GM23248 (cell line): ENCODE data around the gene HIP1. TPM values are rescaled to one million over a fixed set of nuclear protein-coding genes. Genes with fewer than 3 reads are reported as not detected.

Source experiments
- DNase-seq: peaks from one replicate; pipeline ENCODE4 v3.0.0-alpha.2; 2015
- H2AFZ ChIP-seq: fragments of 200-600 bp; sonication (generic); 2 replicates; pipeline ENCODE4 v1.6.1; 2016; ENCODE audit warnings: antibody characterized with exemption
- H3F3A ChIP-seq: fragments of 200-600 bp; sonication (generic); 2 replicates; pipeline ENCODE4 v1.6.1; 2016; ENCODE audit warnings: mild to moderate bottlenecking, antibody characterized with exemption, mixed run types; ENCODE audit not compliant: insufficient read depth
- H3K27ac ChIP-seq: fragments of 200-600 bp; sonication (generic); 2 replicates; pipeline ENCODE4 v1.5.1; 2016; ENCODE audit warnings: mild to moderate bottlenecking
- H3K27me3 ChIP-seq: fragments of 200-600 bp; sonication (generic); replicated peaks from 2 replicates; pipeline ENCODE4 v1.6.1; 2016; ENCODE audit warnings: mild to moderate bottlenecking; ENCODE audit not compliant: insufficient read depth
- H3K36me3 ChIP-seq: fragments of 200-600 bp; sonication (generic); 2 replicates; pipeline ENCODE4 v1.6.1; 2016; ENCODE audit warnings: low read depth, mild to moderate bottlenecking
- H3K4me1 ChIP-seq: fragments of 200-600 bp; sonication (generic); 2 replicates; pipeline ENCODE4 v1.6.1; 2016; ENCODE audit warnings: mild to moderate bottlenecking; ENCODE audit not compliant: insufficient read depth
- H3K4me2 ChIP-seq: fragments of 200-600 bp; sonication (generic); one replicate; pipeline ENCODE4 v1.6.1; 2016; ENCODE audit warnings: mild to moderate bottlenecking; ENCODE audit not compliant: unreplicated experiment
- H3K4me3 ChIP-seq: fragments of 200-600 bp; sonication (generic); 2 replicates; pipeline ENCODE4 v1.5.1; 2016; ENCODE audit warnings: mild to moderate bottlenecking
- H3K79me2 ChIP-seq: fragments of 200-600 bp; sonication (generic); 2 replicates; pipeline ENCODE4 v1.6.1; 2016; ENCODE audit warnings: mild to moderate bottlenecking; ENCODE audit not compliant: insufficient read depth
- H3K9ac ChIP-seq: fragments of 200-600 bp; sonication (generic); 2 replicates; pipeline ENCODE4 v1.6.1; 2016; ENCODE audit warnings: mild to moderate bottlenecking
- H3K9me2 ChIP-seq: fragments of 200-600 bp; sonication (generic); 2 replicates; pipeline ENCODE4 v1.6.1; 2016; ENCODE audit warnings: mixed run types, mild to moderate bottlenecking, moderate library complexity; ENCODE audit not compliant: insufficient read depth
- H3K9me3 ChIP-seq: fragments of 200-600 bp; sonication (generic); one replicate; pipeline ENCODE4 v1.6.1; 2017; ENCODE audit warnings: low read depth
- H4K20me1 ChIP-seq: fragments of 200-600 bp; sonication (generic); 2 replicates; pipeline ENCODE4 v1.6.0; 2016; ENCODE audit not compliant: insufficient read depth
- EZH2 ChIP-seq: fragments of 200-600 bp; sonication (generic); IDR thresholded peaks from 2 replicates; pipeline ENCODE4 v1.6.1; 2018; ENCODE audit warnings: antibody characterized with exemption, mild to moderate bottlenecking; ENCODE audit not compliant: insufficient read depth, poor library complexity, severe bottlenecking
- EZH2phosphoT487 ChIP-seq: fragments of 200-600 bp; sonication (generic); IDR thresholded peaks from 2 replicates; pipeline ENCODE4 v1.6.1; 2018; ENCODE audit warnings: antibody characterized with exemption, moderate library complexity, mild to moderate bottlenecking, low read depth; ENCODE audit not compliant: insufficient read depth
- WGBS, 2 experiments: methylation state at CpG; one replicate each; pipeline ENCODE4 v1.1.6; 2015 to 2017; ENCODE audit warnings: low lambda C conversion rate in 2 of 2, low coverage in 1 of 2; ENCODE audit errors: missing lambda C conversion rate in 2 of 2; 5-methylcytosine and 5-hydroxymethylcytosine counted together
- in situ Hi-C: fragments of 300-500 bp; cut with MboI; formaldehyde crosslinking; loops from 2 replicates; pipeline ENCODE4 v1.15.0; 2020
- polyA plus RNA-seq: library from polyadenylated mRNA; unstranded; fragments of >200 nt; fragmentation: Nextera tagmentation; extraction: Ambion mirVana; gene quantifications from 2 replicates; pipeline ENCODE4 v1.2.1, GENCODE V29; 2016
- total RNA-seq: library from RNA; depleted of rRNA; stranded (reverse); fragments of >200 nt; shearing (Covaris generic); gene quantifications from 2 replicates; pipeline ENCODE4 v1.2.3, GENCODE V29; 2014

Gene HIP1
- total and polyA plus RNA-seq, 2 experiments from 2014 or later: 6.1 to 13.6 TPM

DNA sequence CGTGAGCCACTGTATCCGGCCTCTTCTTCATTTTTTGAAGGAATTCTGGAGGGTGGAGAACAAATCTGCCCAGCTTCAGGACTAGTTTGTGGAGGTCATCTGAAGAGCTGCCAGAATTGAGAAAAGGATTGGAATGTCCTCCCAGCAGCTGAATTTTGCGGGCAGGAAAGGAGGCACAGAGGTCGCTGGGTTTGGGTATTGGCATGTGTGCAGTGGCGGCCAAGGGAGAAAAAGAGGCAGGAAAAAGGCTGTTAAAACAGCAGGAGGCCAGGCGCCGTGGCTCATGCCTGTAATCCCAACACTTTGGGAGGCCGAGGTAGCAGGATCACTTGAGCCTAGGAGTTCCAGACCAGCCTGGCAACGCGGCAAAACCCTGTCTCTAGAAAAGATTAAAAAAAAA is 80.4 kb downstream of the HIP1 start:
- Histone ChIP-seq H3K9ac (no peak overlapping the region), H3F3A (no peaks in the 10 kb centered on the region), H3K27ac (no peak overlapping the region), H3K4me2 (no peak overlapping the region), H3K4me1 (no peaks in the 10 kb centered on the region), H3K27me3 (no peaks in the 10 kb centered on the region), H3K9me2 (no peaks in the 10 kb centered on the region), H4K20me1 (no peaks in the 10 kb centered on the region), H3K36me3 (no peaks in the 10 kb centered on the region), H3K79me2 (no peaks in the 10 kb centered on the region), H2AFZ (no peak overlapping the region), H3K4me3 (no peak overlapping the region), H3K9me3 (no peaks in the 10 kb centered on the region)
- in situ Hi-C loops: no loop called here
- TF ChIP-seq EZH2 (no peak), EZH2phosphoT487 (no peak)
- DNase-seq: no peak
- 88 to 92% methylated on average over 10 of the region's 10 CpGs for WGBS, 2 experiments

DNA sequence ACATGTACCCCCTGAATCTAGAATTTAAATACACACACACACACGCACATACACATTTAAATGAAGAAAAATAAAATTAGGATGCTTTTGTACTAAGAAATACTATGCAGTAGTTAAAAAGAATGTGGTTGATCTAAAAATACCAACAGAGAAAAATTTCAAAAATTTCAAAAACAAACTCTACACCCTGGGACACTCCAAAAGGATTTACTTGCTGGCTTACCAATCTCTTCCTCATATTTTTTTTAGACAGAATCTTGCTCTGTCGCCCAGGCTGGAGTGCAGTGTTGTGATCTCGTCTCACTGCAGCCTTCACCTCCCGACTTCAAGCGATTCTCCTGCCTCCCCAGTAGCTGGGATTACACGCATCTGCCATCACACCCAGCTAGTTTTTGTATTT is 80.9 kb downstream of the HIP1 start:
- H3K4me1 ChIP-seq: no peaks in the 10 kb centered on the region
- H3K9me2 ChIP-seq: no peaks in the 10 kb centered on the region
- no peaks in the 10 kb centered on the region for H3K27me3 ChIP-seq
- H4K20me1 ChIP-seq: no peaks in the 10 kb centered on the region
- H2AFZ ChIP-seq: no peak overlapping the region
- H3F3A ChIP-seq: no peaks in the 10 kb centered on the region
- TF ChIP-seq EZH2: no peak
- TF ChIP-seq EZH2phosphoT487: no peak
- H3K4me2 ChIP-seq: no peak overlapping the region
- H3K4me3 ChIP-seq: no peak overlapping the region
- no peak overlapping the region for H3K9ac ChIP-seq
- 85 to 93% methylated on average over 6 of the region's 6 CpGs for WGBS, 2 experiments
- no peaks in the 10 kb centered on the region for H3K36me3 ChIP-seq
- DNase-seq: no peak
- H3K27ac ChIP-seq: no peak overlapping the region
- H3K79me2 ChIP-seq: no peaks in the 10 kb centered on the region
- in situ Hi-C loops: no loop called here
- H3K9me3 ChIP-seq: no peaks in the 10 kb centered on the region

DNA sequence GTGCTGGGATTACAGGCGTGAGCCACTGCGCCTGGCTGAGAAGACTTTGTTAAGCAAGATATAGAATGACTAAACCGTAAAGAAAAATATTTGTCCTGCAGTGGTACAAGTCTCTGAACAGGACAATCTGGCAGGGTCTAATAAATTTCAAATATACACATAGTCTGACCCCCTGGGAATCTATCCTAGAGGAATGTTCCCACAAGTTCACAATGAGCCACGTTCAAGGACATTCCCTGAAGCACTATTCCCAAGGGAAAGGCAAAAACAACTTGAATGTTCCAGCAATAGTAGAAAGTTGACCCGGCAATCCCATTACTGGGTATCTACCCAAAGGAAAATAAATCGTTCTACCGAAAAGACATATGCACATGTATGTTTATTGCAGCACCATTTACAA is 82.0 kb downstream of the HIP1 start:
- WGBS, 2 experiments: 96 to 98% methylated on average over 7 of the region's 7 CpGs
- Histone ChIP-seq H3F3A (no peaks in the 10 kb centered on the region), H3K4me2 (no peak overlapping the region), H3K4me1 (no peaks in the 10 kb centered on the region), H3K9me3 (no peaks in the 10 kb centered on the region), H3K9me2 (no peaks in the 10 kb centered on the region), H3K36me3 (no peaks in the 10 kb centered on the region), H3K27ac (no peak overlapping the region), H3K27me3 (no peaks in the 10 kb centered on the region), H2AFZ (no peak overlapping the region), H4K20me1 (no peaks in the 10 kb centered on the region), H3K9ac (no peak overlapping the region), H3K79me2 (no peaks in the 10 kb centered on the region), H3K4me3 (no peak overlapping the region)
- in situ Hi-C loops: no loop called here
- no peak for DNase-seq
- no peak for TF ChIP-seq EZH2
- TF ChIP-seq EZH2phosphoT487: no peak

DNA sequence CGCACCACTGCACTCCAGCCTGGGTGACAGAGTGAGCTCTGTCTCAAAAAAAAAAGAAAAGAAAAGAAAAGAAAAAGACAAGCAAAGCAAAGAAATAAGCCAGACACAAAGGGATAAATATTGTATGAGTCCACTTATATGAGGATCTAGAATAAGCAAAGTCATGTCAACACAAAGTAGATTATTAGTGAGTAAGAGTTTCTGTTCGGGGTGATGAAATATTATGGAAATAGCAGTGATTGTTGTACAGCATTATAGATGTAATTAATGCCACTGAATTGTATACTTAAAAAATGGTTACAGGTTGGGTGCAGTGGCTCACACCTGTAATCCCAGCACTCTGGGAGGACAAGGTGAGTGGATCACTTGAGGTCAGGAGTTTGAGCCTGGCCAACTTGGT is 83.2 kb downstream of the HIP1 start:
- Histone ChIP-seq H2AFZ (no peak overlapping the region), H3K27me3 (no peaks in the 10 kb centered on the region), H4K20me1 (no peaks in the 10 kb centered on the region), H3K9me3 (no peaks in the 10 kb centered on the region), H3K9ac (no peak overlapping the region), H3K36me3 (no peaks in the 10 kb centered on the region), H3K4me2 (no peak overlapping the region), H3K9me2 (no peaks in the 10 kb centered on the region), H3K27ac (no peak overlapping the region), H3F3A (no peaks in the 10 kb centered on the region), H3K79me2 (no peaks in the 10 kb centered on the region), H3K4me1 (no peaks in the 10 kb centered on the region), H3K4me3 (no peak overlapping the region)
- in situ Hi-C loops: no loop called here
- TF ChIP-seq EZH2phosphoT487: no peak
- no peak for TF ChIP-seq EZH2
- DNase-seq: no peak
- WGBS, 2 experiments: 94 to 96% methylated on average over 2 of the region's 2 CpGs

DNA sequence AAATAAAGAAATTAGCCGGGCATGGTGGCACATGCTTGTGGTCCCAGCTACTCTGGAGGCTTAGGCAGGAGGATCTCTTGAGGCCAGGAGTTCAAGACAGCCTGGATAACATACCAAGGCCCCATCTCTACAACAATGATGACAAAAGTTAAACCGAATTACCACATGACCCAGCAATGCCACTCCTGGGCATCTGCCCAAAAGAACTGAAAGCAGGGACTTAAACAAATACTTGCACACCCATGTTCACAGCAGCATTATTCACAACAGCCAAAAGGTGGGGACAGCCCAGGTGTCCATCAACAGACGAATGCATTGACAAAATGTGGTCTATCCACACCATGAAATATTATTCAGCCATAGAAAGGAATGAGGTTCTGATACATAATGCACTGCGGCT is 83.9 kb downstream of the HIP1 start:
- Histone ChIP-seq H3K79me2 (no peaks in the 10 kb centered on the region), H3K36me3 (no peaks in the 10 kb centered on the region), H3F3A (no peaks in the 10 kb centered on the region), H3K27ac (no peak overlapping the region), H3K9me2 (no peaks in the 10 kb centered on the region), H2AFZ (no peak overlapping the region), H4K20me1 (no peaks in the 10 kb centered on the region), H3K9ac (no peak overlapping the region), H3K9me3 (no peaks in the 10 kb centered on the region), H3K27me3 (no peaks in the 10 kb centered on the region), H3K4me2 (no peak overlapping the region), H3K4me1 (no peaks in the 10 kb centered on the region), H3K4me3 (no peak overlapping the region)
- in situ Hi-C loops: no loop called here
- no peak for DNase-seq
- no peak for TF ChIP-seq EZH2phosphoT487
- TF ChIP-seq EZH2: no peak
- 91 to 92% methylated on average over 4 of the region's 4 CpGs for WGBS, 2 experiments
